Measurements from ENCODE around the gene CCDC59.
"Not testable (repeated sequence)": the region's sequence is repeated elsewhere in the genome, so short reads cannot be mapped to it uniquely, and the experiment has no call there.

CCDC59 gene

GRCh38 chr12:82358200-82359114 lies at the start of gene CCDC59, which contains the start of gene METTL25:
CCDC59 (minus strand) TSS chr12:82358387; CDS start chr12:82358376, 11 bp downstream.
METTL25 (plus strand) TSS chr12:82358529; CDS start chr12:82358566, 37 bp downstream.
- DNase-seq, result peak; percentile 99

GRCh38 chr12:82407481-82407880 lies 49.3 kb upstream of the CCDC59 start:
- DNase-seq, result no peak

GRCh38 chr12:82406651-82407050 lies 48.5 kb upstream of the CCDC59 start:
- DNase-seq, result no peak

- DNase-seq, result no peak
Measured at GRCh38 chr12:82400819-82401218, 42.6 kb upstream of the CCDC59 start.

- no peak for DNase-seq
Measured at GRCh38 chr12:82398879-82399278, 40.7 kb upstream of the CCDC59 start.

- no peak for DNase-seq
Measured at GRCh38 chr12:82383930-82384552, 25.9 kb upstream of the CCDC59 start.

GRCh38 chr12:82378997-82379396 lies 20.8 kb upstream of the CCDC59 start:
- no peak for DNase-seq

GRCh38 chr12:82375201-82375600 lies 17.0 kb upstream of the CCDC59 start:
- no peak for DNase-seq

GRCh38 chr12:82366197-82366596 lies 8.0 kb upstream of the CCDC59 start:
- DNase-seq, result no peak

GRCh38 chr12:82363990-82364389 lies 5.8 kb upstream of the CCDC59 start:
- no peak for DNase-seq

- no peak for DNase-seq
Measured at GRCh38 chr12:82361461-82361915, 3.3 kb upstream of the CCDC59 start.

- DNase-seq, result not testable (repeated sequence)
Measured at GRCh38 chr12:82360834-82361233, 2.6 kb upstream of the CCDC59 start.

GRCh38 chr12:82359115-82359478 lies 910 bp upstream of the CCDC59 start:
- DNase-seq, result peak; percentile 67

GRCh38 chr12:82357845-82358199 lies 365 bp downstream of the CCDC59 start:
- no peak for DNase-seq

GRCh38 chr12:82357340-82357739 lies 847 bp downstream of the CCDC59 start:
- no peak for DNase-seq

- no peak for DNase-seq
Measured at GRCh38 chr12:82351390-82351789, 6.8 kb downstream of the CCDC59 start.

GRCh38 chr12:82350161-82350560 lies 8.0 kb downstream of the CCDC59 start:
- no peak for DNase-seq

- no peak for DNase-seq
Measured at GRCh38 chr12:82329508-82329907, 28.7 kb downstream of the CCDC59 start.

- DNase-seq, result no peak
Measured at GRCh38 chr12:82327861-82328260, 30.3 kb downstream of the CCDC59 start.

- no peak for DNase-seq
Measured at GRCh38 chr12:82326905-82327503, 31.2 kb downstream of the CCDC59 start.

GRCh38 chr12:82325540-82326336 lies 32.4 kb downstream of the CCDC59 start:
- DNase-seq, result no peak

GRCh38 chr12:82319276-82319675 lies 38.9 kb downstream of the CCDC59 start:
- no peak for DNase-seq

- DNase-seq, result no peak
Measured at GRCh38 chr12:82314406-82314892, 43.7 kb downstream of the CCDC59 start.

Data from activated effector memory CD4-positive, alpha-beta T cell treated with anti-CD3 and anti-CD28 coated beads, Interleukin-2, amount 50 U/mL, for 16 hours (primary cell).